Activated CD4-positive, CD25-positive, alpha-beta regulatory T cell treated with anti-CD3 and anti-CD28 coated beads, Interleukin-2, amount 50 U/mL, for 24 hours (primary cell): ENCODE measurements around the gene CSTB.
A peak's percentile ranks its signal among the peaks of the same experiment; 100 is the strongest.

ENCODE experiments used
- ATAC-seq, 2 donors: fragments of 150-1000 bp; cut with Tn5 transposase; one replicate each; pipeline ENCODE4 v1.10.0; 2021; ENCODE audit warnings: mild to moderate bottlenecking in 1 of 2, moderate library complexity in 1 of 2

Gene CSTB

GRCh38 chr21:43810505-43811261 is 34.6 kb upstream of the CSTB start:
- ATAC-seq = peak; percentile 81 to 85

GRCh38 chr21:43809853-43810504 is 33.9 kb upstream of the CSTB start:
- ATAC-seq = no peak

- ATAC-seq = no peak
Observed at GRCh38 chr21:43809346-43809799, 33.3 kb upstream of the CSTB start.

GRCh38 chr21:43808832-43809251 is 32.7 kb upstream of the CSTB start:
- no peak for ATAC-seq

DNA sequence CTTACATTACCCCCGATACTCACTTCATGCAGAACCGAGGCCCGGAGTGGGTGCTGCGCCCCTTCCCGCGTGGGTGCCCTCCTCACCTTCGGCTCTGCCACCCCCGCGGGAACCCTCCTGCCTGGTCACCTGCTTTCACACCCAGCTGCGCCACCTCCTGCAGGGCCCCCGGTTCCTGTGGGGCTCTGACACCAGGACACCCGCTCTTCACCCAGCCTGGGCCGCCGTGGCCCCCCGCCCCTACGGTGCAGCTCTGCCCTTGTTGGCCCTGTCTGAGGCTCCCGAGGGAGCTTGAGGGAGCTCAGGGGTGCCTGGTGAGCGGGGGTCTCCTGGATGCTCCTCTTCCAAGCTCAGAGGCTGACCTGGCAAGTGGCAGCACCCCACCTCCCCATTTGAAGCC is 32.3 kb upstream of the CSTB start:
- no peak for ATAC-seq

DNA sequence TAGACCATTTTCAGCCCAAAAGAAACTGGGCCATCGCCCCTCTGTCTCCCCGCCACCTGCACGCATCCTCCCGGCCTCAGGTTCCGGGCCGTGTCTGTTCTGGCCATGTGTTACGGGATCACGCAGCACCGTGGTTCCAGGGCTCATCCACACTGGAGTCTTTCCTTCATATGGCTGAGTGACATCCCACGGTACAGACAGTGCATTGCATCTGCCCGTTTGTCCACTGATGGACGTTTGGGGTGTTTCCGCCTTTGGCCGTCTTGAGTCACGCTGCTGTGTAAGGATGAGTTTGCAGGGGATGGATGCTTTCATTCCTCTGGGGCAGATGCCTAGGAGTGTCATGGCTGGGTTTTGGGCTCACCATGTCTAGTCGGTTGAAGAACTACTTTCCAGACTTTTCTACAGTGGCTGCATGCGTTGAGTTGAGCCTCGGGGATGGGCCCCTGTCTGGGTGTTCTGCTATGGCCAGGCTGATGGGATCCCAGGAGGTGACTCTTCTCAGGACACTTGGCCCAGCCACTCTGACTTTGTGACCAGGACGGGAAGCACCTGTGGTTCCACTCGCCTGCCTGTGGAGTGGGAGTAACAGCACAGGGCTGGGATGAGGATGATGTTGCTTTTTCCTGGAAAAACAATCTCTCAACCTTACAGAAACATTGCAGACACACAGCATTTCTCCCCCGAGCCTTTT is 30.1 kb upstream of the CSTB start:
- ATAC-seq = no peak

DNA sequence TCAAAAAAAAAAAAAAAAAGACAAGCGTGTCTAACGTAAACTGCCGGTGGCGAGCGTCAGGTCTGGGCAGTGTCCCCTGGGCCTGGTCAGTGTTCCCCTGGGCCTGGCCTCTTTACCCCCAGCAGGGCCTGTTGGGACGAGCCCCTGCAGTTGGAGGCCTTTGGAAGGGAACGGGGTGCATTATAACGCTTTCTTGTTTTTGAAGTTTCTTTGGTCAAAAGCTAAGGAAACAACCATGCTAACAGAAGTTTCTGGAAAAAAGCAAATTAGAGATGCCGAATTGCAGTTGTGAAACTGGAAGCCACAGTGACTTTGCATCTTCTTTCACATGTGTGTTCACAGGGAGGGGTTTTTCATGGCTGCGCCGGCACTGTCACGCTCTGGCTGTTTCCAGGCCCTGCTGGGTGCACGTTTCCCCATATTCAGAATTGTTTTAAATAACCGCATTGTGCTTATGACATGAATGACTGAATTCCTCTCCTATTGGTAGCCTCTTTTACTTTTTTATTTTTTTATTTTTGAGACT is 29.2 kb upstream of the CSTB start:
- peak; percentile 21 to 44 for ATAC-seq

DNA sequence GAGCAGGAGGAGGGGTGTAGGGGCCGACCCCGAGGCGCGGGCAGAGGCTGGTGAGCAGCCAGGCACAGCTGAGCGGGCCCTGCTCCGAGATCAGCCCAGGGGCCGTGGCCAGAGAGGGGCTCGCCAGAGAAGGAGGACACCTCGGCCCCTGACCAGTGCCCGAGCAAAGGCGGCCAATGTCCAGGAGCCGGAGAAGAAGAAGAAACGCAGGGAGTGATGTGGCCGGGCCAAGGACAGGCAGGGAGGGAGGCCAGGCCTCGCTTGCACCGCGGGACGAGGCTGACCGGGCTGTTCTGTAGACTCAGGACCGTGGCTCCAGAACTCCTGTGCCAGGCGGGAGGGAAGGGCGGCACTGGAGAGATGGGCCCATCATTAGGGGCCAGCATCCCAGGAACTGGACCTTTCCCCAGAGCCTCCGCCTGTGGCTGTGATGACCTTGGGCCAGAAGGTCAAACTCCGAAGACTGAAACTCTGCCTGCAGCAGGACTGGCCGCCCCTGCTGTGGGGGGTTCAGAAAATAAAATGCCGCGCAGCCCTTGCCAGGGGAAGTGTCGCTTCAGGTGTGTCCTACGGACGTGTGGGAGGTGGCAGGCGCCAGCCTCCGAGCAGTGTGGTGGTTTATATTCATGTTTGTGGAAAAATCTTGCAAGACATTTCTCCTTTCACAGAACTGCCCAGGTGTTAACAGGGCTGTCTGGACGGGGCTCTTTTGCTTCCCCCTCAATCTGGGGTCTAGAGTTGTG is 27.6 kb upstream of the CSTB start:
- no peak for ATAC-seq

GRCh38 chr21:43802713-43803313 is 26.7 kb upstream of the CSTB start:
- no peak for ATAC-seq

DNA sequence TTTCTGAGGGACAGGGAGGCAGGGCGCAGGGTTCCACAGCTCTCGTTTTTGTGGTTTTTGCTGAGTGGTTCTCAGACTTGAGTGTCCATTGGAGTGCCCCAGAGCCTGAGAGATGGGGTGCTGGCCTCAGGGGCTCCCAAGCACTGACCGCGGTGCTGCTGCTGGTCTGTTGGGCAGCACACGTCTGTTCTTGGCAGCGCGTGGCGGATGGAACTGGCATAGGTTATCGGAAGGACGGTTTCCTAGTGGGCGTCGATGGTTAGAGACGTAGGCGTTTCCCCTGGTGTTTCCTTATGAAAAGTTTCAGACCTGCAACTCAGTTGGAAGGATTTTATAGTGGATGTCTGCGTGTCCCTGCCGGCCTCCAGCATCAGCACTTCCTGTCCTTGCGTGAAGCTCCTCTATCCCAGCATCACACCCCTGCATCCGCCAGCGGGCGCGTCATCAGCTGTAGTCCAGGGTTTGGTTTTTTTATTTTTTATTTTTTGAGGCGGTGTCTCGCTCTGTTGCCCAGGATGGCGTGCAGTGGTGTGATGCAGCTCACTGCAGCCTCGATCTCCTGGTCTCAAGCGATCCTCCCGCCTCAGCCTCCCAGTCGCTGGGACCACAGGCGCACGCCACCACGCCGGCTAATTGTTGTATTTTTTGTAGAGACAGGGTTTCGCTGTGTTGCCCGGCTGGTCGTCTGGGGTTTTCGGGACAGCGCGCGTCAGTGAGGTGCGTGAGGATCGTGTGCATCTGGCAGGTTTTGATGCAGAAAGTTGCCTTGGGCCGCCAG is 25.1 kb upstream of the CSTB start:
- ATAC-seq = no peak

GRCh38 chr21:43800566-43800965 is 24.5 kb upstream of the CSTB start:
- ATAC-seq = no peak

DNA sequence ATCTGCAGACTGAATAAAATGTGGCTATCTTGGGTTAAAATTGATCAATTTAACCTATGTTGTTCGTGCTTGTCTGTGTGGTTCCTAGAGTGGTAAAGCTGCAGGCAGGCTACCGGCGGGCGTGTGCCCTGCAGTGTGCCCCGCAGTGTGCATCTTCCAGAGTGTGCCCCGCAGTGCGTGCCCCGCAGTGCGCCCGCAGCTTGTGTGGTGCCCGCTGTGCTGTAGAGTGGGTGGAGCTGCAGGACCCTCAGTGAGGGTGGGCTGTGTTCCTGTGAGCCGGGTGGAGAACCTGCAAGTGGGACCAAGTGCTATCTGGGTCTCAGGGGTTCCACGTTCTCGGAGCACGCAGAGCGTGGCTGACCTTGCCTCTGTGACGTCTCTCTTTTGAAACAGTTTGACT is 24.0 kb upstream of the CSTB start:
- ATAC-seq = no peak

- ATAC-seq = no peak
Observed at GRCh38 chr21:43799301-43799840, 23.3 kb upstream of the CSTB start.

- ATAC-seq = no peak
Observed at GRCh38 chr21:43797925-43798715, 22.0 kb upstream of the CSTB start.

DNA sequence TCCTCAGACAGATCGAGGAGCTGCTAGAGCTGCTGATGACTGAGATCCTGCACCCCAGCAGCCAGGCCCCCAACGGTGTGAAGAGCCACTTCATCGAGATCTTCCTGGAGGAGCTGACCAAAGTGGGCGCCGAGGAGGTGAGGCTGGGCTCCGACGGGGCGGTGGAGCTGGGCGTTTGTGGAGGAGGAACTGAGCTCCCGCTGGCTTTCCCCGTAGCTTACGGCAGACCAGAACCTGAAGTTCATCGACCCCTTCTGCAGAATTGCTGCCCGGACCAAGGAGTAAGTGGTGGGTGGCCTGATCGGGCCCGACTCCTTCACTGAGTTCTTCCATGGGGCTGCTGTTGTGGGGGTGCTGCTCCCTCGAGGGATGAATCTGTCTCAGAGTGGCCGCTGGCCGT is 21.3 kb upstream of the CSTB start:
- ATAC-seq = no peak

DNA sequence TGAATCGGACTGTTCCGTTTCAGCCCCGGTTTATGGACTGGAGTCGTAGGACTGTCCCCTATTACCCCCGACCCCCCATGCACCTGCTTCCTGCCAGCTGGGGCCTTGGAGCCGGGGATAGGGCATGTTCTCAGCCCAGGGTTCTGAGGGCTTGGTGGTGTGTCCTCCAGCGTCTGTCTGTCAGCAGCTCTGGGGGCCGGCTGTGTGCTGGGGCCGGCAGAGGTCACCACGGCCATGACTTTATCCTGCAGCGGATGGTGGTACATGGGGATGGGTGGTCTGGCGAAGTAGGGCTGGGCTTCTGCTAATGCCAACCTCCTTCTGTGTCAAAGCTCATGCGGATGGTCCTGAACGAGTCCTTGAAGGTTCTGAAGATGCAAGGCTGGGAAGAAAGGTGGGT is 18.7 kb upstream of the CSTB start:
- no peak for ATAC-seq

DNA sequence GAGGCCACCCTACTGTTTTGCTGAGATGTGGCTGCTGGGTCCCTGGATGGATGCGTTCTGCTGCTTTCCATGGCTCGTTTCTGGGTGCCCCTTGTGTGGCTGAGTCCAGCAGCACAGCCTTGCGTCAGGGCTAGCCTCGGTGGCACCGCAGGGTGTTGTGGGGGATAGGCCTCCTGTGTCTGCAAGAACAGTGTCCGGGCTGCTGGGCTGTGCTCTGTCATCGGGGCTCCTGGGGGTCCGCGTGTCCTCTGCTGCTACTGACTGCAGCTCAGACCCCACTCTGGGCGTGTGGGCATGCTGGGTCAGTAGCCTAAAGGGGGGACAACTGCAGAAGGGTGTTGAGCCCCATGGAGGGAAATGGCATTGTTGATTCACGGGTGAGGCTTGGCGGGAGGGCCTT is 18.2 kb upstream of the CSTB start:
- no peak for ATAC-seq

DNA sequence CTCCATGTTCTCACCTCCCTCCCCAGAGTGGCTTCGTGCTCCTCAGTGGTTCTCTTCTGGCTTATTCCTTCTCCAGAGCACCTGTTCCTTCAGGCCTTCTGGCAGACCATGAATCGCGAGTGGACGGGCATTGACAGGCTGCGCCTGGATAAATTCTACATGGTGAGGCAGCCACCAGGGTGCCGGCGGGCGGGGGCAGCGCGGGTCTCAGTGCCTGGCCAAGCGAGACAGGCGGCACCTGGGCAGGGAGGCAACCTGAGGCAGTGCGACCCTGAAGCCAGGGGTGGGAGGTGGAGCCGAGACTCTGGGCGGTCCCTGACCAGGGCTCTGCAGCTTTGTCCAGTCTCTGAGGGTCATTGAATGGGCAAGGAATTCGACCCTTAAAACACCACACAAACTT is 17.1 kb upstream of the CSTB start:
- no peak for ATAC-seq

GRCh38 chr21:43792406-43792805 is 16.3 kb upstream of the CSTB start:
- ATAC-seq = no peak

DNA sequence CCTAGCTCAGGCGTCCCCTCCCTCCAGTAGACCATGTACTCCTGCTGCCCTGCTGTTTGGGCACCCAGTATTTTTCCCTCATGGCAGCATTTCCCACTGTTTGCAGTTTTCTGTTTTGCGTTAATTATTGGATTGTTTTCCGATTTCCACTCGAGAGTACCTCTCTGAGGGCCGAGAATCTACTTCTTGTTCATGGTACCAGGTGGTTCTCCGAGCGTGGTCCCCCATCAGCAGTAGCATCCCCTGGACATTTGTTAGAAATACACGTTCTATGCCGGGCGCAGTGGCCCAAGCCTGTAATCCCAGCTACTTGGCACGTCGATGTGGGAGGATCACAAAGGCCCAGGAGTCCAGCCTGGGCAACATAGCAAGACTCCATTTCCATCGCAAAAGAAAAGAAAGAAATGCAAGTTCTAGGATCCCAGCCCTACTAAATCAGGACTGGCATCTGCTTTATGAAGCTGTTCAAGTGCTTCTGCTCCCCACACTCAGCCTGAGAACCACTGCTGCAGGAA is 14.0 kb upstream of the CSTB start:
- no peak for ATAC-seq
